ENCODE results near the gene CX3CL1. TPM values are rescaled to one million over a fixed set of nuclear protein-coding genes. Genes with fewer than 3 reads are reported as not detected.
"Not testable (repeated sequence)": the region's sequence is repeated elsewhere in the genome, so short reads cannot be mapped to it uniquely, and the experiment has no call there.

The CX3CL1 gene
- total RNA-seq, 2 experiments from 2014 or later: not detected

DNA sequence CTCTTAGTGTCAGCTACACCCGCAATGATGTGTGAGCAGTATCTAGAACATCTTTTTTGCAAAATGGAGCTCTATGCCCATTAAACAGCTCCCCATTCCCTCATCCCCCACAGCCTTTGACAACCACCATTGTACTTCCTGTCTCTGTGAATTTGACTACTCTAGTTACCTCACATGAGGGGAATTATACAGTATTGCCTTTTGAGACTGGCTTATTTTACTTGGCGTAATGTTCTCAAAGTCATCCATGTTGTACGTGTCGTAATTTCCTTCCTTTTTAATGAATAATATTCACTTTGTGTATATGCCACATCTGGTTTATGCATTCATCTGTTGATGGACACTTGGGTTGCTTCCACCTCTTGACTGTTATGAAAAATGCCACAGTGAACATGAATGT, 36.9 kb upstream of the CX3CL1 start:
- Histone ChIP-seq H3K9me2 (ENCODE audit: insufficient read depth, low read length) (no peaks in the 10 kb centered on the region), H3K36me3 (ENCODE audit: insufficient read depth, low read length) (no peaks in the 10 kb centered on the region), H3K4me1 (ENCODE audit: insufficient read depth, low read length, poor library complexity, severe bottlenecking) (no peaks in the 10 kb centered on the region), H3K4me3 (ENCODE audit: low read depth, low read length, poor library complexity, severe bottlenecking) (no peak overlapping the region), H2AFZ (ENCODE audit: low read length) (no peak overlapping the region), H3K79me2 (ENCODE audit: insufficient read depth, low read depth, low read length) (no peaks in the 10 kb centered on the region), H3K27ac (ENCODE audit: low read depth, low read length, poor library complexity, severe bottlenecking) (no peak overlapping the region), H4K20me1 (ENCODE audit: insufficient read depth, low read length) (no peaks in the 10 kb centered on the region), H3K4me2 (ENCODE audit: low read length) (no peak overlapping the region), H3K9me3 (ENCODE audit: low read length) (no peaks in the 10 kb centered on the region)
- no peak for DNase-seq (ENCODE audit: low spot score)
- intact Hi-C loops (cut with micrococcal nuclease; ENCODE audit: unreplicated experiment): no loop called here
- BruUV-seq (replicated peaks): no TSS peak
- CTCF ChIA-PET (ENCODE audit: unreplicated experiment): no interaction called here
- POLR2A ChIA-PET: interaction anchor here (0.5 kb wide), 1 partner anchor 204 kb away, joined by 5 read pairs; no protein-coding TSS in a partner anchor
- TF ChIP-seq, protein P1, sequence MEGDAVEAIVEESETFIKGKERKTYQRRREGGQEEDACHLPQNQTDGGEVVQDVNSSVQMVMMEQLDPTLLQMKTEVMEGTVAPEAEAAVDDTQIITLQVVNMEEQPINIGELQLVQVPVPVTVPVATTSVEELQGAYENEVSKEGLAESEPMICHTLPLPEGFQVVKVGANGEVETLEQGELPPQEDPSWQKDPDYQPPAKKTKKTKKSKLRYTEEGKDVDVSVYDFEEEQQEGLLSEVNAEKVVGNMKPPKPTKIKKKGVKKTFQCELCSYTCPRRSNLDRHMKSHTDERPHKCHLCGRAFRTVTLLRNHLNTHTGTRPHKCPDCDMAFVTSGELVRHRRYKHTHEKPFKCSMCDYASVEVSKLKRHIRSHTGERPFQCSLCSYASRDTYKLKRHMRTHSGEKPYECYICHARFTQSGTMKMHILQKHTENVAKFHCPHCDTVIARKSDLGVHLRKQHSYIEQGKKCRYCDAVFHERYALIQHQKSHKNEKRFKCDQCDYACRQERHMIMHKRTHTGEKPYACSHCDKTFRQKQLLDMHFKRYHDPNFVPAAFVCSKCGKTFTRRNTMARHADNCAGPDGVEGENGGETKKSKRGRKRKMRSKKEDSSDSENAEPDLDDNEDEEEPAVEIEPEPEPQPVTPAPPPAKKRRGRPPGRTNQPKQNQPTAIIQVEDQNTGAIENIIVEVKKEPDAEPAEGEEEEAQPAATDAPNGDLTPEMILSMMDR (conservative IDR thresholded peaks at IDR 0.05; ENCODE audit: low read length): no peak

DNA sequence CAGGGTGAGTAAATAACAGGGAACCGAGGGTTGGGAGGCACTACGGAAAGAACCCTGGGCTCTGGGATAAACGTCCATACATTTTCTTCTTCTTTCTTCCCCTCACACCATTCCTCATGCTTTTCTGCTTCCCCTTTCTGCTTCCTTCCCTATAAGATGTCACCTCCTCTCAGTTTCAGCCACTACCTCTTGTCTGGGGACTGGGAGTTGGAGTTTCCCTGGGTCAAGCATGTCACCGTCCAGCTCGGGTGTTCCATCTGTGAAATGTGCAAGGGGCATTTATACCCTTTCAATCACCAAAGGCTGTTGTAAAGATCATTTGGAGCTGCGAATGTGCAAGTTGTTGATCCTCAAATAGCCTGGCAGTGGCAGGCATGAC, 31.2 kb upstream of the CX3CL1 start:
- Histone ChIP-seq H3K9me2 (ENCODE audit: insufficient read depth, low read length) (no peaks in the 10 kb centered on the region), H3K4me3 (ENCODE audit: low read depth, low read length, poor library complexity, severe bottlenecking) (no peak overlapping the region), H4K20me1 (ENCODE audit: insufficient read depth, low read length) (no peaks in the 10 kb centered on the region), H3K4me2 (ENCODE audit: low read length) (no peak overlapping the region), H3K36me3 (ENCODE audit: insufficient read depth, low read length) (no peaks in the 10 kb centered on the region), H3K9me3 (ENCODE audit: low read length) (no peaks in the 10 kb centered on the region), H2AFZ (ENCODE audit: low read length) (no peak overlapping the region), H3K79me2 (ENCODE audit: insufficient read depth, low read depth, low read length) (no peaks in the 10 kb centered on the region), H3K27ac (ENCODE audit: low read depth, low read length, poor library complexity, severe bottlenecking) (no peak overlapping the region), H3K4me1 (ENCODE audit: insufficient read depth, low read length, poor library complexity, severe bottlenecking) (no peaks in the 10 kb centered on the region)
- DNase-seq (ENCODE audit: low spot score): no peak
- ChIA-PET POLR2A (interaction anchor here (0.5 kb wide), 1 partner anchor 539 kb away, joined by 3 read pairs; no protein-coding TSS in a partner anchor), CTCF (ENCODE audit: unreplicated experiment) (no interaction called here)
- BruUV-seq (replicated peaks): no TSS peak
- no peak for TF ChIP-seq EZH2phosphoT487 (IDR thresholded peaks at IDR 0.05; ENCODE audit: borderline replicate concordance, low read depth, low read length)
- TF ChIP-seq, protein P1 (conservative IDR thresholded peaks at IDR 0.05; ENCODE audit: low read length): no peak
- intact Hi-C loops (cut with micrococcal nuclease; ENCODE audit: unreplicated experiment): no loop called here

DNA sequence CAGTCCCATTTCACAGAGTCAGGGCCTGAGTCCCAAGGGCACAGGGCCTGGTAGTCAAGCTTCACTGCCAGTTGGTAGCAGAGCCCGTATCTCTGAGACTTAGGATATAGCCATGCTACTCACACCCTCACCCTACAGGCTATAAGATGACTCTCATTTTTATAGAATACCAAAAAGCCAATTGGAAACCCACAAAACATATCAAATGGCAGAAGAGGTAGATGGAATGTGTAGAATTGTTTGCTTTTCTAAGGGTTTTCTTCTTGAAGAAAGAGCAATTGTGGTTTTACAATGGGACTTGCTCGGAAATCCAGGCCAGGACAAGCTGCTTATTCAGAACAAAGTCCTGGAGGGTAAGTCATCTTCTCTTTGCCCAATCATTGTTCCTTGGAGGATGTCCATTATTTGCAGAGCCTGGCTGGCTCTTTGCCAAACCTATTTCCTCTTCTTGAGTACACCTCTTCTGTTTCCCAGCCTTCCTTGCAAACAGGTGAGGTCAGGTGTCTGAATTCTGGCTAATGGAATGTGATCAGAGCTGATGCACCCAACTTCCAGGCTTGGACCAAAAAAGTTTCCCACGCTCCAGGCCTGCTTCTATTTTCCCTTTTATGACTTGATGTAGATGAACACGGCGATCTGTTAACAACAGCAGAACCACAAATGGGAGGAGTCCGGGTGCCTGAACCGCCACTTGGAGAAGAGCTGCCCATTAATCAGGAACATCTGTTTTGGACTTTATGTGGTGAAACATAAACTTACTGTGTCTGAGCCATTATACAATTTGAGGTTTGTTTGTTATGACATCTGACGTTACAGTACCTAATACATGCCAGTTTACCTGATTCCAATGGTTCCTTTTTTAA, 30.6 kb upstream of the CX3CL1 start:
- H2AFZ ChIP-seq (ENCODE audit: low read length): no peak overlapping the region
- H3K79me2 ChIP-seq (ENCODE audit: insufficient read depth, low read depth, low read length): no peaks in the 10 kb centered on the region
- H3K9me2 ChIP-seq (ENCODE audit: insufficient read depth, low read length): no peaks in the 10 kb centered on the region
- H3K4me3 ChIP-seq (ENCODE audit: low read depth, low read length, poor library complexity, severe bottlenecking): no peak overlapping the region
- H3K27ac ChIP-seq (ENCODE audit: low read depth, low read length, poor library complexity, severe bottlenecking): no peak overlapping the region
- H3K36me3 ChIP-seq (ENCODE audit: insufficient read depth, low read length): no peaks in the 10 kb centered on the region
- H3K4me1 ChIP-seq (ENCODE audit: insufficient read depth, low read length, poor library complexity, severe bottlenecking): no peaks in the 10 kb centered on the region
- ChIA-PET POLR2A (no interaction called here), CTCF (ENCODE audit: unreplicated experiment) (no interaction called here)
- H4K20me1 ChIP-seq (ENCODE audit: insufficient read depth, low read length): no peaks in the 10 kb centered on the region
- BruUV-seq (replicated peaks): no TSS peak
- no peak for DNase-seq (ENCODE audit: low spot score)
- intact Hi-C loops (cut with micrococcal nuclease; ENCODE audit: unreplicated experiment): no loop called here
- H3K9me3 ChIP-seq (ENCODE audit: low read length): no peaks in the 10 kb centered on the region
- TF ChIP-seq EZH2phosphoT487 (IDR thresholded peaks at IDR 0.05; ENCODE audit: borderline replicate concordance, low read depth, low read length): no peak
- TF ChIP-seq, protein P1 (conservative IDR thresholded peaks at IDR 0.05; ENCODE audit: low read length): no peak
- no peak overlapping the region for H3K4me2 ChIP-seq (ENCODE audit: low read length)

DNA sequence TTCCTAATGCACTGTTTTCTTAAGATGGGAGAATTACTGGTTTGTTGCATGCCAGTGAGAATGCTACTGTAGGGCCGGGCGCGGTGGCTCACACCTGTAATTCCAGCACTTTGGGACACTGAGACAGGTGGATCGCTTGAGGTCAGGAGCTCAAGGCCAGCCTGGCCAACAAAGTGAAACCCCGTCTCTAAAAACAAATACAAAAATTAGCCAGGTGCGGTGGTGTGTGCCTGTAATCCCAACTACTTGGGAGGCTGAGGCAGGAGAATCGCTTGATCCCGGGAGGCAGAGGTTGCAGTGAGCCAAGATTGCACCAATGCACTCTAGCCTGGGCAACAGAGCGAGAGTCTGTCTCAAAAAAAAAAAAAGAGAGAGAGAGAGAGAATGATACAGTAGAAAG, 29.7 kb upstream of the CX3CL1 start:
- H3K9me2 ChIP-seq (ENCODE audit: insufficient read depth, low read length); intact Hi-C loops (cut with micrococcal nuclease; ENCODE audit: unreplicated experiment); H3K79me2 ChIP-seq (ENCODE audit: insufficient read depth, low read depth, low read length); H3K4me2 ChIP-seq (ENCODE audit: low read length); H3K36me3 ChIP-seq (ENCODE audit: insufficient read depth, low read length); DNase-seq (ENCODE audit: low spot score); H4K20me1 ChIP-seq (ENCODE audit: insufficient read depth, low read length); H3K4me3 ChIP-seq (ENCODE audit: low read depth, low read length, poor library complexity, severe bottlenecking); CTCF ChIA-PET (ENCODE audit: unreplicated experiment); H3K4me1 ChIP-seq (ENCODE audit: insufficient read depth, low read length, poor library complexity, severe bottlenecking); H3K27ac ChIP-seq (ENCODE audit: low read depth, low read length, poor library complexity, severe bottlenecking); H3K9me3 ChIP-seq (ENCODE audit: low read length); H2AFZ ChIP-seq (ENCODE audit: low read length); BruUV-seq (replicated peaks): not testable (repeated sequence)
- POLR2A ChIA-PET: interaction anchor here (0.6 to 0.8 kb wide), 2 partner anchors 9 to 11 kb away, joined by 4 to 6 read pairs; no protein-coding TSS in a partner anchor

All from OCI-LY7 (cell line).